HL-60 (cell line): Measurements from ENCODE around the gene CHADL.
A peak's percentile ranks its signal among the peaks of the same experiment; 100 is the strongest.

Experiments
- DNase-seq, 2 experiments: peaks; one replicate each; pipeline ENCODE4 v3.0.0-alpha.2; 2010 to 2020; ENCODE audit warnings: low read depth in 1 of 2, low spot score in 1 of 2
- H3K27ac ChIP-seq: fragments of 250-450 bp; sonication (Bioruptor Pico); replicated peaks from 2 replicates; pipeline ENCODE4 v1.5.1; 2020; ENCODE audit warnings: mild to moderate bottlenecking, moderate library complexity
- H3K27me3 ChIP-seq: fragments of 250-450 bp; sonication (Bioruptor Pico); 2 replicates; pipeline ENCODE4 v1.5.1; 2021; ENCODE audit warnings: mild to moderate bottlenecking, moderate library complexity; ENCODE audit not compliant: insufficient read depth, poor library complexity, severe bottlenecking
- H3K4me3 ChIP-seq: replicated peaks from 2 replicates; pipeline ENCODE4 v1.5.1; 2011; ENCODE audit warnings: mild to moderate bottlenecking, control low read depth, low read length; ENCODE audit not compliant: insufficient read depth
- CTCF ChIP-seq: IDR thresholded peaks from one replicate; pipeline ENCODE4 v1.5.1; 2011; ENCODE audit warnings: low read length, control low read depth, inconsistent platforms; ENCODE audit not compliant: insufficient read depth
- GABPA ChIP-seq: IDR thresholded peaks from 2 replicates; pipeline ENCODE4 v1.6.1; 2012; ENCODE audit warnings: low read depth
- POLR2AphosphoS5 ChIP-seq: IDR thresholded peaks from 2 replicates; pipeline ENCODE4 v1.6.1; 2012; ENCODE audit warnings: low read depth
- REST ChIP-seq: IDR thresholded peaks from 2 replicates; pipeline ENCODE4 v1.6.1; 2012; ENCODE audit warnings: low read depth; ENCODE audit not compliant: insufficient replicate concordance
- SPI1 ChIP-seq: IDR thresholded peaks from 2 replicates; pipeline ENCODE4 v1.6.1; 2012; ENCODE audit warnings: low read depth, mild to moderate bottlenecking, borderline replicate concordance

Gene CHADL

DNA sequence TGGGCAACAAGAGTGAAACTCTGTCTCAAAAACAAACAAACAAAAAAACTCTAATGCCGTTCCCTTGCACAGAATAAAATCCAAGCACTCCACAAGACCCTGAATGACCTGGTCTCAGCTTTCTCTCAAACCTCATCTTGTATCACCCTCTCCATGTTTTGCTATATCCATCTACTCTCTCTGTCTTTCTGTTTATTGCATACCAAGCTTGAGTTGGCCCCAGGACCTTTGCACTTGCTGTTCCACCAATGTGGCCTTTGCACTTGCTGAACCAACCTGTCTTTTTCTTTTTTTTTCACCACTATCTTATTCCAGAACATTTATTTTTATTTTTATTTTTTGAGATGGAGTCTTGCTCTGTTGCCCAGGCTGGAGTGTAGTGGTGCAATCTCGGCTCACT is 37.6 kb downstream of the CHADL start:
- H3K27me3 ChIP-seq, result peaks cover 2% of the 10 kb centered on the region
- TF ChIP-seq GABPA, result no peak
- TF ChIP-seq REST, result no peak
- TF ChIP-seq SPI1, result no peak
- no peak for TF ChIP-seq POLR2AphosphoS5
- no peak for TF ChIP-seq CTCF
- DNase-seq, result no peak
- no peak overlapping the region for H3K4me3 ChIP-seq
- no peak overlapping the region for H3K27ac ChIP-seq

GRCh38 chr22:41201141-41201540 is 39.6 kb downstream of the CHADL start:
- H3K4me3 ChIP-seq, result no peak overlapping the region
- TF ChIP-seq REST (no peak), GABPA (no peak), SPI1 (no peak), CTCF (no peak), POLR2AphosphoS5 (no peak)
- no peak overlapping the region for H3K27ac ChIP-seq
- DNase-seq, result peak in 1 of 2 experiments; percentile 7
- peaks cover 2% of the 10 kb centered on the region for H3K27me3 ChIP-seq

DNA sequence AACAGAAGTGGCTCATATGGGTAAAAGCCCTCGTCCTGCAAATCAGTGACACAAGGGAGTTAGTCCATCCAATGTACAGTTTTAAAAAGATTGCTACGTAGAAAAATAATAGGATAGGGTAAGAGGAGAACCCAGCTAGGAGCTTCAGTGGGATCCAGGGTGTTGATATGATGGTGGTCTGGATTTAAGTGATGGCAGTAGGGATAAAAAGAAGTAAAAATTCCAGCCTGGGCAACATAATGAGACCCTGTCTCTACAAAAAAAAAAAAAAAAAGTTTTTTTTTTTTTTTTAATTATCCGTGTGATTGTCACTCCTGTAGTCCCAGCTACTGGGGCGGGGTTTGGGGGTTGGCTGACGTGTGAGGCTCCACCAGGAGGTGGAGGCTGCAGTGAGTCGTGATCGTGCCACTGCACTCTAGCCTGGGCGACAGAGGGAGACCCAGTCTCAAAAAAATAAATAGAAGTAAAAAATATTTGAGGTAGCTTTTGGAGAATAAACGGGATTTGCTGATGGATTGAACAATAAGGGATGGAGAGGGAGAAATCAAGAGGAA is 42.6 kb downstream of the CHADL start:
- H3K4me3 ChIP-seq, result peak overlapping the region; percentile 93
- DNase-seq, result peak; percentile 8 to 35
- TF ChIP-seq REST (no peak), CTCF (no peak), GABPA (no peak), POLR2AphosphoS5 (no peak), SPI1 (no peak)
- peaks cover 2% of the 10 kb centered on the region for H3K27me3 ChIP-seq
- H3K27ac ChIP-seq, result no peak overlapping the region
